RWPE1 (cell line): Measurements from ENCODE around the gene TNKS1BP1.
"Not testable (repeated sequence)": the region's sequence is repeated elsewhere in the genome, so short reads cannot be mapped to it uniquely, and the experiment has no call there.

Experiments used
- CTCF ChIA-PET: fragments of 350-600 bp; sonication (Branson Sonifier 250); formaldehyde crosslinking; extraction: SDS; loops from one replicate; lab custom pipeline; 2021; lab: Yijun Ruan, JAX
- POLR2A ChIA-PET: fragments of 400-600 bp; formaldehyde crosslinking; extraction: SDS; loops from one replicate; lab custom pipeline; 2020; ENCODE audit warnings: antibody characterized with exemption; ENCODE audit not compliant: low non-redundant PET; lab: Yijun Ruan, JAX
- DNase-seq: peaks from one replicate; pipeline ENCODE4 v3.0.0; 2012; ENCODE audit warnings: low spot score
- H3K27ac ChIP-seq: fragments of 450-650 bp; 2 replicates; pipeline ENCODE4 v1.5.1; 2017
- TF ChIP-seq, protein P1 (sequence below): fragments of 450-650 bp; conservative IDR thresholded peaks from 2 replicates; pipeline ENCODE4 v1.5.1; 2017; ENCODE audit warnings: low read depth, mild to moderate bottlenecking

Gene TNKS1BP1

GRCh38 chr11:57364851-57365660, 40.3 kb upstream of the TNKS1BP1 start:
- no peak for DNase-seq
- POLR2A ChIA-PET, result no interaction called here
- CTCF ChIA-PET, result interaction anchor here (0.6 to 0.7 kb wide), 2 partner anchors 93 to 950 kb away, joined by 4 read pairs; no protein-coding TSS in a partner anchor
- no peak overlapping the region for H3K27ac ChIP-seq
- TF ChIP-seq, protein P1, sequence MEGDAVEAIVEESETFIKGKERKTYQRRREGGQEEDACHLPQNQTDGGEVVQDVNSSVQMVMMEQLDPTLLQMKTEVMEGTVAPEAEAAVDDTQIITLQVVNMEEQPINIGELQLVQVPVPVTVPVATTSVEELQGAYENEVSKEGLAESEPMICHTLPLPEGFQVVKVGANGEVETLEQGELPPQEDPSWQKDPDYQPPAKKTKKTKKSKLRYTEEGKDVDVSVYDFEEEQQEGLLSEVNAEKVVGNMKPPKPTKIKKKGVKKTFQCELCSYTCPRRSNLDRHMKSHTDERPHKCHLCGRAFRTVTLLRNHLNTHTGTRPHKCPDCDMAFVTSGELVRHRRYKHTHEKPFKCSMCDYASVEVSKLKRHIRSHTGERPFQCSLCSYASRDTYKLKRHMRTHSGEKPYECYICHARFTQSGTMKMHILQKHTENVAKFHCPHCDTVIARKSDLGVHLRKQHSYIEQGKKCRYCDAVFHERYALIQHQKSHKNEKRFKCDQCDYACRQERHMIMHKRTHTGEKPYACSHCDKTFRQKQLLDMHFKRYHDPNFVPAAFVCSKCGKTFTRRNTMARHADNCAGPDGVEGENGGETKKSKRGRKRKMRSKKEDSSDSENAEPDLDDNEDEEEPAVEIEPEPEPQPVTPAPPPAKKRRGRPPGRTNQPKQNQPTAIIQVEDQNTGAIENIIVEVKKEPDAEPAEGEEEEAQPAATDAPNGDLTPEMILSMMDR, result no peak

- ChIA-PET CTCF (interaction anchor here (1.2 kb wide), 1 partner anchor 95 kb away, joined by 4 read pairs; no protein-coding TSS in a partner anchor), POLR2A (no interaction called here)
- no peak overlapping the region for H3K27ac ChIP-seq
- TF ChIP-seq, protein P1, result no peak
- DNase-seq, result no peak
These were observed 38.7 kb upstream of the TNKS1BP1 start for GRCh38 chr11:57363131-57364080.

- ChIA-PET POLR2A (no interaction called here), CTCF (interaction anchor here (1.2 kb wide), 1 partner anchor 97 kb away, joined by 4 read pairs; no protein-coding TSS in a partner anchor)
- no peak overlapping the region for H3K27ac ChIP-seq
- TF ChIP-seq, protein P1, result no peak
- DNase-seq, result no peak
These were observed 37.2 kb upstream of the TNKS1BP1 start for GRCh38 chr11:57361926-57362325.

GRCh38 chr11:57361420-57361819, 36.7 kb upstream of the TNKS1BP1 start:
- DNase-seq, POLR2A ChIA-PET, CTCF ChIA-PET, H3K27ac ChIP-seq: not testable (repeated sequence)

GRCh38 chr11:57360991-57361390, 36.2 kb upstream of the TNKS1BP1 start:
- TF ChIP-seq, protein P1, result no peak
- no peak overlapping the region for H3K27ac ChIP-seq
- ChIA-PET CTCF (no interaction called here), POLR2A (no interaction called here)
- no peak for DNase-seq

GRCh38 chr11:57359896-57360690, 35.3 kb upstream of the TNKS1BP1 start:
- POLR2A ChIA-PET, result no interaction called here
- CTCF ChIA-PET, result interaction anchor here (0.6 kb wide), 1 partner anchor 98 kb away, joined by 3 read pairs; no protein-coding TSS in a partner anchor
- TF ChIP-seq, protein P1, result no peak
- no peak overlapping the region for H3K27ac ChIP-seq
- DNase-seq, result no peak
